Measurements from ENCODE around the gene CASKIN2. TPM values are rescaled to one million over a fixed set of nuclear protein-coding genes. Genes with fewer than 3 reads are reported as not detected.

Gene CASKIN2
- total RNA-seq, 2 experiments from 2014 or later, result 1.0 TPM; not detected in 1

- ChIA-PET POLR2A (interaction anchor here (0.6 to 1.0 kb wide), 3 partner anchors 25 to 206 kb away, joined by 3 read pairs; no protein-coding TSS in a partner anchor), CTCF (ENCODE audit: unreplicated experiment) (no interaction called here)
- no peaks in the 10 kb centered on the region for H3K9me2 ChIP-seq (ENCODE audit: insufficient read depth, low read length)
- no peak for DNase-seq (ENCODE audit: low spot score)
- no TSS peak for BruUV-seq (replicated peaks)
- H2AFZ ChIP-seq (ENCODE audit: low read length), result no peak overlapping the region
- no peak overlapping the region for H3K4me2 ChIP-seq (ENCODE audit: low read length)
- 0 out of 2 replicates have a peak, but pooled peaks cover under 1% of the 10 kb centered on the region for H3K36me3 ChIP-seq (ENCODE audit: insufficient read depth, low read length)
- H3K79me2 ChIP-seq (ENCODE audit: insufficient read depth, low read depth, low read length), result peaks cover 6% of the 10 kb centered on the region; the same call in 1 of the 2 replicates
- H4K20me1 ChIP-seq (ENCODE audit: insufficient read depth, low read length), result peaks cover 8% of the 10 kb centered on the region; the same call in 1 of the 2 replicates
- no peak for TF ChIP-seq EZH2phosphoT487 (IDR thresholded peaks at IDR 0.05; ENCODE audit: borderline replicate concordance, low read depth, low read length)
- intact Hi-C loops (cut with micrococcal nuclease; ENCODE audit: unreplicated experiment), result no loop called here
- no peak overlapping the region for H3K27ac ChIP-seq (ENCODE audit: low read depth, low read length, poor library complexity, severe bottlenecking)
- no peak overlapping the region for H3K4me3 ChIP-seq (ENCODE audit: low read depth, low read length, poor library complexity, severe bottlenecking)
- peaks cover 22% of the 10 kb centered on the region for H3K4me1 ChIP-seq (ENCODE audit: insufficient read depth, low read length, poor library complexity, severe bottlenecking)
- no peaks in the 10 kb centered on the region for H3K9me3 ChIP-seq (ENCODE audit: low read length)
Measured at GRCh38 chr17:75512926-75513640, 2.3 kb downstream of the CASKIN2 start.

GRCh38 chr17:75511610-75512575 lies 3.4 kb downstream of the CASKIN2 start:
- ChIA-PET CTCF (ENCODE audit: unreplicated experiment) (no interaction called here), POLR2A (interaction anchor here (0.5 to 1.0 kb wide), 4 partner anchors 24 to 205 kb away, joined by 3 read pairs; no protein-coding TSS in a partner anchor)
- H3K79me2 ChIP-seq (ENCODE audit: insufficient read depth, low read depth, low read length), result no peaks in the 10 kb centered on the region
- H2AFZ ChIP-seq (ENCODE audit: low read length), result no peak overlapping the region
- H3K4me3 ChIP-seq (ENCODE audit: low read depth, low read length, poor library complexity, severe bottlenecking), result no peak overlapping the region
- no peak for TF ChIP-seq EZH2phosphoT487 (IDR thresholded peaks at IDR 0.05; ENCODE audit: borderline replicate concordance, low read depth, low read length)
- no peak for TF ChIP-seq CTCF (conservative IDR thresholded peaks at IDR 0.05; ENCODE audit: low read length)
- no peaks in the 10 kb centered on the region for H3K36me3 ChIP-seq (ENCODE audit: insufficient read depth, low read length)
- DNase-seq (ENCODE audit: low spot score), result no peak
- H3K9me2 ChIP-seq (ENCODE audit: insufficient read depth, low read length), result no peaks in the 10 kb centered on the region
- H3K9me3 ChIP-seq (ENCODE audit: low read length), result no peaks in the 10 kb centered on the region
- peaks cover 11% of the 10 kb centered on the region for H3K4me1 ChIP-seq (ENCODE audit: insufficient read depth, low read length, poor library complexity, severe bottlenecking)
- no peaks in the 10 kb centered on the region for H4K20me1 ChIP-seq (ENCODE audit: insufficient read depth, low read length)
- no TSS peak for BruUV-seq (replicated peaks)
- no peak overlapping the region for H3K27ac ChIP-seq (ENCODE audit: low read depth, low read length, poor library complexity, severe bottlenecking)
- H3K4me2 ChIP-seq (ENCODE audit: low read length), result no peak overlapping the region
- intact Hi-C loops (cut with micrococcal nuclease; ENCODE audit: unreplicated experiment), result no loop called here

- no peaks in the 10 kb centered on the region for H3K9me3 ChIP-seq (ENCODE audit: low read length)
- no peak for DNase-seq (ENCODE audit: low spot score)
- no peak overlapping the region for H3K27ac ChIP-seq (ENCODE audit: low read depth, low read length, poor library complexity, severe bottlenecking)
- no TSS peak for BruUV-seq (replicated peaks)
- no peaks in the 10 kb centered on the region for H3K36me3 ChIP-seq (ENCODE audit: insufficient read depth, low read length)
- ChIA-PET CTCF (ENCODE audit: unreplicated experiment) (no interaction called here), POLR2A (interaction anchor here (0.5 kb wide), 1 partner anchor 82 kb away, joined by 3 read pairs; no protein-coding TSS in a partner anchor)
- H3K79me2 ChIP-seq (ENCODE audit: insufficient read depth, low read depth, low read length), result no peaks in the 10 kb centered on the region
- no peak overlapping the region for H3K4me2 ChIP-seq (ENCODE audit: low read length)
- intact Hi-C loops (cut with micrococcal nuclease; ENCODE audit: unreplicated experiment), result no loop called here
- H3K4me3 ChIP-seq (ENCODE audit: low read depth, low read length, poor library complexity, severe bottlenecking), result no peak overlapping the region
- no peaks in the 10 kb centered on the region for H4K20me1 ChIP-seq (ENCODE audit: insufficient read depth, low read length)
- H3K4me1 ChIP-seq (ENCODE audit: insufficient read depth, low read length, poor library complexity, severe bottlenecking), result peaks cover 11% of the 10 kb centered on the region
- no peak overlapping the region for H2AFZ ChIP-seq (ENCODE audit: low read length)
- H3K9me2 ChIP-seq (ENCODE audit: insufficient read depth, low read length), result no peaks in the 10 kb centered on the region
- TF ChIP-seq EZH2phosphoT487 (IDR thresholded peaks at IDR 0.05; ENCODE audit: borderline replicate concordance, low read depth, low read length) (no peak), CTCF (conservative IDR thresholded peaks at IDR 0.05; ENCODE audit: low read length) (no peak)
Measured at GRCh38 chr17:75511270-75511609, 4.1 kb downstream of the CASKIN2 start.

Measured in OCI-LY7 (cell line).